Gastrocnemius medialis (tissue), 4 donors: ENCODE results near the gene TEDDM1. TPM values are rescaled to one million over a fixed set of nuclear protein-coding genes. Genes with fewer than 3 reads are reported as not detected.
"Not testable (repeated sequence)": the region's sequence is repeated elsewhere in the genome, so short reads cannot be mapped to it uniquely, and the experiment has no call there.

Source experiments
- ATAC-seq, 2 donors: fragments of 150-250 bp; one replicate each; pipeline ENCODE4 v1.9.1; 2016
- DNase-seq, 2 donors: peaks; one replicate each; pipeline ENCODE4 v3.0.0-alpha.2; 2019
- H3K27ac ChIP-seq, 4 donors: fragments of 200-600 bp; sonication (generic); 1 replicate in 1 of 4; 2 replicates in 3 of 4; pipeline ENCODE4 v1.5.1; 2016 to 2018; ENCODE audit warnings: mild to moderate bottlenecking in 2 of 4, moderate library complexity in 1 of 4
- H3K27me3 ChIP-seq, 3 donors: fragments of 200-600 bp; sonication (generic) in 2 of 3; 1 replicate in 1 of 3; 2 replicates in 2 of 3; pipeline versions ENCODE4 v1.5.1 to v1.6.0; 2016 to 2019; ENCODE audit warnings: mild to moderate bottlenecking in 1 of 3, moderate library complexity in 1 of 3
- H3K36me3 ChIP-seq, 2 donors: fragments of 200-600 bp; sonication (generic) in 1 of 2; one replicate each; pipeline ENCODE4 v1.5.1; 2017 to 2018
- H3K4me1 ChIP-seq, 2 donors: fragments of 200-600 bp; sonication (generic) in 1 of 2; one replicate each; pipeline ENCODE4 v1.5.1; 2016 to 2017; ENCODE audit warnings: mild to moderate bottlenecking in 2 of 2
- H3K4me3 ChIP-seq, 4 donors: fragments of 200-600 bp; sonication (generic) in 3 of 4; 1 replicate in 1 of 4; 2 replicates in 3 of 4; pipeline ENCODE4 v1.5.1; 2016 to 2019; ENCODE audit warnings: mild to moderate bottlenecking in 2 of 4
- H3K9me3 ChIP-seq, 3 donors: fragments of 200-600 bp; sonication (generic) in 2 of 3; 1 replicate in 1 of 3; 2 replicates in 2 of 3; pipeline ENCODE4 v1.5.1; 2016 to 2019
- CTCF ChIP-seq, 5 experiments: fragments of 450-650 bp in 3 of 5; fragments of 200-600 bp in 2 of 5; sonication (generic) in 2 of 5; IDR thresholded peaks in 4 of 5; conservative IDR thresholded peaks in 1 of 5; 1 replicate in 4 of 5; 2 replicates in 1 of 5; pipeline ENCODE4 v1.5.1; 2016 to 2019; ENCODE audit warnings: antibody characterized with exemption in 5 of 5, mild to moderate bottlenecking in 3 of 5, moderate library complexity in 3 of 5
- POLR2A ChIP-seq, 2 donors: fragments of 450-650 bp; IDR thresholded peaks; one replicate each; pipeline ENCODE4 v1.6.1; 2017; ENCODE audit warnings: antibody characterized with exemption in 2 of 2, mild to moderate bottlenecking in 2 of 2, moderate library complexity in 2 of 2
- in situ Hi-C, 4 donors: fragments of 200-750 bp; cut with MboI; loops; one replicate each; pipeline versions ENCODE4 v1.15.0 to v1.8.0; 2017; ENCODE audit warnings: low sequenced_read_pairs in 4 of 4
- intact Hi-C: fragments of 100-400 bp; cut with DNase I; formaldehyde crosslinking; loops from one replicate; pipeline ENCODE4 v1.15.1; 2023; ENCODE audit warnings: low total_unique reads
- total RNA-seq, 4 donors: library from RNA; depleted of rRNA; stranded (reverse); fragments of >200 nt; gene quantifications; one replicate each; pipeline versions ENCODE4 v1.1.0 to v1.2.3, GENCODE V29; 2016

TEDDM1 gene
- total RNA-seq, 4 donors from 2014 or later = not detected

GRCh38 chr1:182383037-182383661 is 17.3 kb downstream of the TEDDM1 start:
- peaks cover 14 to 20% of the 10 kb centered on the region in 2 donors for H3K4me1 ChIP-seq

GRCh38 chr1:182381962-182382819 is 18.3 kb downstream of the TEDDM1 start:
- H3K27me3 ChIP-seq = no peaks in the 10 kb centered on the region
- in situ Hi-C loops (no loop called here), intact Hi-C loops (no loop called here)
- no peak for ATAC-seq
- peaks cover 10 to 48% of the 10 kb centered on the region in 2 donors for H3K36me3 ChIP-seq
- no peak overlapping the region for H3K4me3 ChIP-seq
- H3K9me3 ChIP-seq = no peaks in the 10 kb centered on the region
- TF ChIP-seq POLR2A (IDR thresholded peaks at IDR 0.05) (peak in 1 of 2 donors; percentile 18), CTCF (IDR thresholded peaks at IDR 0.05 in 4 of 5, conservative IDR thresholded peaks at IDR 0.05 in 1 of 5) (no peak)
- peaks cover 11 to 12% of the 10 kb centered on the region in 2 donors for H3K4me1 ChIP-seq
- peak overlapping the region; percentile 94 to 99 (median 97) for H3K27ac ChIP-seq
- no peak for DNase-seq

More at GRCh38 chr1:182383037-182383661, 17.3 kb downstream of the TEDDM1 start:
- no peaks in the 10 kb centered on the region for H3K9me3 ChIP-seq
- no peak overlapping the region for H3K4me3 ChIP-seq
- ATAC-seq (no peak), DNase-seq (no peak)
- TF ChIP-seq CTCF (IDR thresholded peaks at IDR 0.05 in 4 of 5, conservative IDR thresholded peaks at IDR 0.05 in 1 of 5) = no peak
- no peak for TF ChIP-seq POLR2A (IDR thresholded peaks at IDR 0.05)
- intact Hi-C loops = no loop called here
- H3K27me3 ChIP-seq = no peaks in the 10 kb centered on the region
- peak overlapping the region; percentile 94 to 99 (median 97) for H3K27ac ChIP-seq
- peaks cover 12 to 58% of the 10 kb centered on the region in 2 donors for H3K36me3 ChIP-seq
- in situ Hi-C loops = no loop called here

- no peak for TF ChIP-seq POLR2A (IDR thresholded peaks at IDR 0.05)
- no peak for TF ChIP-seq CTCF (IDR thresholded peaks at IDR 0.05 in 4 of 5, conservative IDR thresholded peaks at IDR 0.05 in 1 of 5)
- ATAC-seq (peak; percentile 7 to 52), DNase-seq (no peak)
- peak overlapping the region; percentile 94 to 99 (median 97) for H3K27ac ChIP-seq
- no peaks in the 10 kb centered on the region for H3K27me3 ChIP-seq
- peaks cover 0 to 4% of the 10 kb centered on the region in 2 donors for H3K4me1 ChIP-seq
- peaks cover 1 to 28% of the 10 kb centered on the region in 2 donors for H3K36me3 ChIP-seq
- in situ Hi-C loops (no loop called here), intact Hi-C loops (no loop called here)
- H3K9me3 ChIP-seq = no peaks in the 10 kb centered on the region
- H3K4me3 ChIP-seq = no peak overlapping the region
These were observed 20.3 kb downstream of the TEDDM1 start for GRCh38 chr1:182380199-182380598.

- H3K4me3 ChIP-seq, intact Hi-C loops, H3K9me3 ChIP-seq, H3K27me3 ChIP-seq, H3K4me1 ChIP-seq, in situ Hi-C loops: not testable (repeated sequence)
- ATAC-seq (peak; percentile 6 to 29), DNase-seq (peak in 1 of 2 donors; percentile 64)
- H3K27ac ChIP-seq = peak overlapping the region; percentile 94 to 99 (median 97)
- peaks cover 0 to 24% of the 10 kb centered on the region in 2 donors for H3K36me3 ChIP-seq
These were observed 20.7 kb downstream of the TEDDM1 start for GRCh38 chr1:182379781-182380180.

- H3K36me3 ChIP-seq = no peaks in the 10 kb centered on the region
- ATAC-seq (no peak), DNase-seq (no peak)
- peak overlapping the region; percentile 94 to 99 (median 97) for H3K27ac ChIP-seq
- H3K9me3 ChIP-seq = no peaks in the 10 kb centered on the region
- intact Hi-C loops = no loop called here
- in situ Hi-C loops = no loop called here
- peaks cover 0 to 5% of the 10 kb centered on the region in 2 donors for H3K4me1 ChIP-seq
- no peaks in the 10 kb centered on the region for H3K27me3 ChIP-seq
- H3K4me3 ChIP-seq = no peak overlapping the region
- no peak for TF ChIP-seq CTCF (IDR thresholded peaks at IDR 0.05 in 4 of 5, conservative IDR thresholded peaks at IDR 0.05 in 1 of 5)
- TF ChIP-seq POLR2A (IDR thresholded peaks at IDR 0.05) = no peak
These were observed 23.4 kb downstream of the TEDDM1 start for GRCh38 chr1:182376936-182377574.
